Thyroid gland (tissue), 4 donors: ENCODE results near the gene KANSL3.

Source experiments
- CTCF ChIP-seq, 6 experiments: fragments of 200-600 bp in 3 of 6; fragments of 450-650 bp in 3 of 6; sonication (generic) in 3 of 6; IDR thresholded peaks; one replicate each; pipeline ENCODE4 v1.5.1; 2016 to 2019; ENCODE audit warnings: antibody characterized with exemption in 6 of 6, mild to moderate bottlenecking in 2 of 6, inconsistent platforms in 1 of 6, moderate library complexity in 1 of 6
- POLR2A ChIP-seq, 2 donors: fragments of 450-650 bp; IDR thresholded peaks; one replicate each; pipeline ENCODE4 v1.6.1; 2017; ENCODE audit warnings: antibody characterized with exemption in 2 of 2, mild to moderate bottlenecking in 2 of 2, moderate library complexity in 1 of 2

- TF ChIP-seq CTCF (IDR thresholded peaks at IDR 0.05) (no peak), POLR2A (IDR thresholded peaks at IDR 0.05) (no peak)
Measured at GRCh38 chr2:96656540-96656939, 18.4 kb upstream of the KANSL3 start.
